ENCODE data around the gene SCN4A.
"Not testable (repeated sequence)": the region's sequence is repeated elsewhere in the genome, so short reads cannot be mapped to it uniquely, and the experiment has no call there.

Gene SCN4A

GRCh38 chr17:63929860-63930766 lies 42.6 kb downstream of the SCN4A start:
- Histone ChIP-seq H3K4me1 (ENCODE audit: insufficient read depth, insufficient read length) (peaks cover 16% of the 10 kb centered on the region), H3K27me3 (ENCODE audit: insufficient read depth, insufficient read length) (no peaks in the 10 kb centered on the region), H3K36me3 (ENCODE audit: insufficient read depth, insufficient read length, low read length) (no peaks in the 10 kb centered on the region), H3K9ac (ENCODE audit: insufficient read length, low read depth) (peak overlapping the region; percentile 38), H3K9me3 (ENCODE audit: insufficient read depth, low read length) (no peaks in the 10 kb centered on the region), H3K4me3 (ENCODE audit: insufficient read length, low read depth) (no peak overlapping the region)
- TF ChIP-seq YY1 (IDR thresholded peaks at IDR 0.05; ENCODE audit: insufficient read depth, insufficient read length) (no peak), ZNF274 (IDR thresholded peaks at IDR 0.05; ENCODE audit: low read depth, low read length) (no peak), SUZ12 (IDR thresholded peaks at IDR 0.05; ENCODE audit: extremely low read depth, insufficient read depth, insufficient read length) (no peak)
- no peak for DNase-seq (ENCODE audit: low read depth, low spot score)

- DNase-seq (ENCODE audit: low read depth, low spot score), result no peak
- Histone ChIP-seq H3K4me3 (ENCODE audit: insufficient read length, low read depth) (no peak overlapping the region), H3K36me3 (ENCODE audit: insufficient read depth, insufficient read length, low read length) (no peaks in the 10 kb centered on the region), H3K4me1 (ENCODE audit: insufficient read depth, insufficient read length) (peaks cover 16% of the 10 kb centered on the region), H3K9me3 (ENCODE audit: insufficient read depth, low read length) (no peaks in the 10 kb centered on the region), H3K9ac (ENCODE audit: insufficient read length, low read depth) (no peak overlapping the region), H3K27me3 (ENCODE audit: insufficient read depth, insufficient read length) (no peaks in the 10 kb centered on the region)
- TF ChIP-seq ZNF274 (IDR thresholded peaks at IDR 0.05; ENCODE audit: low read depth, low read length) (no peak), SUZ12 (IDR thresholded peaks at IDR 0.05; ENCODE audit: extremely low read depth, insufficient read depth, insufficient read length) (no peak), YY1 (IDR thresholded peaks at IDR 0.05; ENCODE audit: insufficient read depth, insufficient read length) (no peak)
Observed at GRCh38 chr17:63928966-63929695, 43.6 kb downstream of the SCN4A start.

GRCh38 chr17:63928172-63928666 lies 44.5 kb downstream of the SCN4A start:
- Histone ChIP-seq H3K4me1 (ENCODE audit: insufficient read depth, insufficient read length) (peaks cover 16% of the 10 kb centered on the region), H3K36me3 (ENCODE audit: insufficient read depth, insufficient read length, low read length) (no peaks in the 10 kb centered on the region), H3K27me3 (ENCODE audit: insufficient read depth, insufficient read length) (no peaks in the 10 kb centered on the region)

GRCh38 chr17:63927464-63928171 lies 45.1 kb downstream of the SCN4A start:
- H3K36me3 ChIP-seq (ENCODE audit: insufficient read depth, insufficient read length, low read length), result no peaks in the 10 kb centered on the region
- no peaks in the 10 kb centered on the region for H3K27me3 ChIP-seq (ENCODE audit: insufficient read depth, insufficient read length)
- TF ChIP-seq SUZ12 (IDR thresholded peaks at IDR 0.05; ENCODE audit: extremely low read depth, insufficient read depth, insufficient read length) (no peak), YY1 (IDR thresholded peaks at IDR 0.05; ENCODE audit: insufficient read depth, insufficient read length) (no peak), ZNF274 (IDR thresholded peaks at IDR 0.05; ENCODE audit: low read depth, low read length) (no peak)
- no peak for DNase-seq (ENCODE audit: low read depth, low spot score)
- H3K4me3 ChIP-seq (ENCODE audit: insufficient read length, low read depth), result no peak overlapping the region
- H3K9ac ChIP-seq (ENCODE audit: insufficient read length, low read depth), result no peak overlapping the region
- H3K9me3 ChIP-seq (ENCODE audit: insufficient read depth, low read length), result no peaks in the 10 kb centered on the region
- peaks cover 16% of the 10 kb centered on the region for H3K4me1 ChIP-seq (ENCODE audit: insufficient read depth, insufficient read length)

More at GRCh38 chr17:63928172-63928666, 44.5 kb downstream of the SCN4A start:
- TF ChIP-seq ZNF274 (IDR thresholded peaks at IDR 0.05; ENCODE audit: low read depth, low read length) (no peak), SUZ12 (IDR thresholded peaks at IDR 0.05; ENCODE audit: extremely low read depth, insufficient read depth, insufficient read length) (no peak), YY1 (IDR thresholded peaks at IDR 0.05; ENCODE audit: insufficient read depth, insufficient read length) (no peak)
- Histone ChIP-seq H3K4me3 (ENCODE audit: insufficient read length, low read depth) (no peak overlapping the region), H3K9me3 (ENCODE audit: insufficient read depth, low read length) (no peaks in the 10 kb centered on the region), H3K9ac (ENCODE audit: insufficient read length, low read depth) (no peak overlapping the region)
- no peak for DNase-seq (ENCODE audit: low read depth, low spot score)

GRCh38 chr17:63926164-63926563 lies 46.6 kb downstream of the SCN4A start:
- H3K36me3 ChIP-seq (ENCODE audit: insufficient read depth, insufficient read length, low read length), result no peaks in the 10 kb centered on the region
- H3K27me3 ChIP-seq (ENCODE audit: insufficient read depth, insufficient read length), result no peaks in the 10 kb centered on the region
- H3K4me3 ChIP-seq (ENCODE audit: insufficient read length, low read depth), result no peak overlapping the region
- TF ChIP-seq SUZ12 (IDR thresholded peaks at IDR 0.05; ENCODE audit: extremely low read depth, insufficient read depth, insufficient read length), result no peak
- TF ChIP-seq YY1 (IDR thresholded peaks at IDR 0.05; ENCODE audit: insufficient read depth, insufficient read length), result no peak
- no peak overlapping the region for H3K9ac ChIP-seq (ENCODE audit: insufficient read length, low read depth)
- no peak for DNase-seq (ENCODE audit: low read depth, low spot score)
- H3K9me3 ChIP-seq (ENCODE audit: insufficient read depth, low read length), result no peaks in the 10 kb centered on the region
- H3K4me1 ChIP-seq (ENCODE audit: insufficient read depth, insufficient read length), result peaks cover 7% of the 10 kb centered on the region

- Histone ChIP-seq H3K36me3 (ENCODE audit: insufficient read depth, insufficient read length, low read length) (no peaks in the 10 kb centered on the region), H3K9me3 (ENCODE audit: insufficient read depth, low read length) (no peaks in the 10 kb centered on the region), H3K27me3 (ENCODE audit: insufficient read depth, insufficient read length) (no peaks in the 10 kb centered on the region), H3K9ac (ENCODE audit: insufficient read length, low read depth) (no peak overlapping the region), H3K4me3 (ENCODE audit: insufficient read length, low read depth) (no peak overlapping the region), H3K4me1 (ENCODE audit: insufficient read depth, insufficient read length) (peaks cover 7% of the 10 kb centered on the region)
- DNase-seq (ENCODE audit: low read depth, low spot score), result no peak
- TF ChIP-seq ZNF274 (IDR thresholded peaks at IDR 0.05; ENCODE audit: low read depth, low read length), result no peak
Observed at GRCh38 chr17:63925615-63926014, 47.1 kb downstream of the SCN4A start.

GRCh38 chr17:63922402-63922801 lies 50.3 kb downstream of the SCN4A start:
- not testable (repeated sequence) for H3K27me3 ChIP-seq (ENCODE audit: insufficient read depth, insufficient read length); H3K9ac ChIP-seq (ENCODE audit: insufficient read length, low read depth); DNase-seq (ENCODE audit: low read depth, low spot score); H3K4me1 ChIP-seq (ENCODE audit: insufficient read depth, insufficient read length); H3K9me3 ChIP-seq (ENCODE audit: insufficient read depth, low read length); H3K36me3 ChIP-seq (ENCODE audit: insufficient read depth, insufficient read length, low read length); H3K4me3 ChIP-seq (ENCODE audit: insufficient read length, low read depth)

- H3K4me1 ChIP-seq (ENCODE audit: insufficient read depth, insufficient read length); H3K9ac ChIP-seq (ENCODE audit: insufficient read length, low read depth); H3K36me3 ChIP-seq (ENCODE audit: insufficient read depth, insufficient read length, low read length); DNase-seq (ENCODE audit: low read depth, low spot score); H3K27me3 ChIP-seq (ENCODE audit: insufficient read depth, insufficient read length); H3K4me3 ChIP-seq (ENCODE audit: insufficient read length, low read depth); H3K9me3 ChIP-seq (ENCODE audit: insufficient read depth, low read length): not testable (repeated sequence)
Observed at GRCh38 chr17:63920779-63921178, 51.9 kb downstream of the SCN4A start.

GRCh38 chr17:63920050-63920449 lies 52.7 kb downstream of the SCN4A start:
- not testable (repeated sequence) for H3K4me1 ChIP-seq (ENCODE audit: insufficient read depth, insufficient read length); H3K9ac ChIP-seq (ENCODE audit: insufficient read length, low read depth); H3K36me3 ChIP-seq (ENCODE audit: insufficient read depth, insufficient read length, low read length); H3K27me3 ChIP-seq (ENCODE audit: insufficient read depth, insufficient read length); H3K9me3 ChIP-seq (ENCODE audit: insufficient read depth, low read length); DNase-seq (ENCODE audit: low read depth, low spot score); H3K4me3 ChIP-seq (ENCODE audit: insufficient read length, low read depth)
